Fibroblast of villous mesenchyme (primary cell): ENCODE measurements around the gene KNG1. TPM values are rescaled to one million over a fixed set of nuclear protein-coding genes. Genes with fewer than 3 reads are reported as not detected.

Experiments
- DNase-seq: peaks from one replicate; pipeline ENCODE4 v3.0.0-alpha.2; 2010; ENCODE audit warnings: low read depth
- H3K4me3 ChIP-seq: 2 replicates; pipeline ENCODE4 v1.5.1; 2011; ENCODE audit warnings: low read depth, mild to moderate bottlenecking, low read length
- total RNA-seq: library from RNA; depleted of rRNA; stranded (reverse); fragments of >200 nt; gene quantifications from 2 replicates; pipeline ENCODE4 v1.2.3, GENCODE V29; 2012
- TF ChIP-seq, protein P1 (sequence below): IDR thresholded peaks from 2 replicates; pipeline ENCODE4 v1.5.1; 2012; ENCODE audit warnings: low read depth, mild to moderate bottlenecking, low read length; ENCODE audit not compliant: insufficient read depth

Gene KNG1
- total RNA-seq, 1 donor = not detected

DNA sequence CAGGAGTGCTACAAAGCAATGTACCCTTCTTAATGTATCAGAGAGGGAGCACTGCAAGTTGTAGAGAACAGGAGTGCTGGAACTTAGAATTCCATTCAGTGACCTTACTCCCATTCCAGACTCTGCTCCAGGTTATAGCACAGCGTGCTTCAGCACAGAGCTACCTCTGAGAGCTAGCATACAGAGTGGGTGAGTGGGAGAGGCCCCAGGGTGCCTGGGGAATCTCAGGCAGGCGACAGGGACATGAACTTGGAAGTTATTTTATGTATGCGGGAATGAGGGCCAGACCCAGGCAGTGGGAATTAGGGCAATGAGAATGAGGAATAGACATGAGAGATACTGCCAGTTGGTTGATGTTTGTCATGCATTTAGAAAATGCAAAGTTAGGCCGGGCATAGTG lies 3.7 kb upstream of the KNG1 start:
- TF ChIP-seq, protein P1, sequence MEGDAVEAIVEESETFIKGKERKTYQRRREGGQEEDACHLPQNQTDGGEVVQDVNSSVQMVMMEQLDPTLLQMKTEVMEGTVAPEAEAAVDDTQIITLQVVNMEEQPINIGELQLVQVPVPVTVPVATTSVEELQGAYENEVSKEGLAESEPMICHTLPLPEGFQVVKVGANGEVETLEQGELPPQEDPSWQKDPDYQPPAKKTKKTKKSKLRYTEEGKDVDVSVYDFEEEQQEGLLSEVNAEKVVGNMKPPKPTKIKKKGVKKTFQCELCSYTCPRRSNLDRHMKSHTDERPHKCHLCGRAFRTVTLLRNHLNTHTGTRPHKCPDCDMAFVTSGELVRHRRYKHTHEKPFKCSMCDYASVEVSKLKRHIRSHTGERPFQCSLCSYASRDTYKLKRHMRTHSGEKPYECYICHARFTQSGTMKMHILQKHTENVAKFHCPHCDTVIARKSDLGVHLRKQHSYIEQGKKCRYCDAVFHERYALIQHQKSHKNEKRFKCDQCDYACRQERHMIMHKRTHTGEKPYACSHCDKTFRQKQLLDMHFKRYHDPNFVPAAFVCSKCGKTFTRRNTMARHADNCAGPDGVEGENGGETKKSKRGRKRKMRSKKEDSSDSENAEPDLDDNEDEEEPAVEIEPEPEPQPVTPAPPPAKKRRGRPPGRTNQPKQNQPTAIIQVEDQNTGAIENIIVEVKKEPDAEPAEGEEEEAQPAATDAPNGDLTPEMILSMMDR = no peak
- no peak overlapping the region for H3K4me3 ChIP-seq
- DNase-seq = no peak

DNA sequence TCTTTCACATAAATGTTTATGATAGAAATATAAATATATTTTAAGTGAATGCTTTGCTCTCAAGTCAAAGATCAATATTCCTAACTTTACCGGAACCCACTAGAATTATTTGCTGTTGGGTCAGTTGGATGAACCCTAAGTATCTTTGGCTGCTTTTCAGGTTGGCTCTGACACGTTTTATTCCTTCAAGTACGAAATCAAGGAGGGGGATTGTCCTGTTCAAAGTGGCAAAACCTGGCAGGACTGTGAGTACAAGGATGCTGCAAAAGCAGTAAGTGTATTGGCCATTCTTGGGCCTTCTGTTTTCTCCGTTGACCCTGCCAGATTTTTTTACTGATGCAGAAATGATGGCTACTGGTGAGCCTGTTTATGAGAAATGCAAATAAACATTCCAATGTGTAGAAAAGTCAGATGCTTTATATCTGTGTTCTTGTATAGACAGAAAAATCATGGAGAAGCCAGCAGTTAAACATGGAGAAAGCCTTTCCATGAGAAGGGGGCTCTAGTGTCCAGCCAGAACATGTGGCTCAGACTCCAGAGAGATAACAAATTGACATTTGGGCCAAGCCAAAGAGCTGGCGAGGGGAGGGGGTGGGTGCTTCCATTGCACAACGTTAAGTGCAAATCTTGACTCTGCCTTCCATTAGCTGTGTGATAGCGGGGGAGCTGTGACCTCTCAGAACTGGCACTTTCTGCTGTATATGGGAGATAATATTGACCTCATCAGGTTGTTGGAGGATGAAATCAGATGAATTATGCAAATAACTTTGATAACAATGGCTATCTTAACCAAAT lies 3.0 kb downstream of the KNG1 start:
- H3K4me3 ChIP-seq = no peak overlapping the region

DNA sequence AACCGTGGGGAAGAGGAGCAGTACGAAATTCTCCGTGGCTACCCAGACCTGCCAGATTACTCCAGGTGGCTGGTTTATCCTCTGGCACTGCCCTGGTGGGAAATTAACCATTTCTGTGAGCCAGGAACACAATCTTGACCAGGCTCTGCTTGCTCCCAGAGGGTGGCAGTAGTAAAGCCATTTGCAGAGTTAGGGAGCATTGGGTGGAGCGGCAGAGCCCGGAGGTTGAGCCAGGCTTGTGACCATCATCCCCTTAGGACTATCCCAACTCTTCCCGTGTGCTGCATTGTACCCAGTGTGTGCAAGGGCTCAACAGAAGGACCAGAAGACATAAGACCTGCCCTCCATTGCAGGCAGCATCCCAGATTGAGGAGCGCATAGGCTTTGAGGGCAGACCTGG lies 5.3 kb downstream of the KNG1 start:
- TF ChIP-seq, protein P1 = peak; percentile 37
- DNase-seq = peak; percentile 18

More for the DNA sequence above, 3.0 kb downstream of the KNG1 start:
- TF ChIP-seq, protein P1 = no peak
- DNase-seq = peak; percentile 11

DNA sequence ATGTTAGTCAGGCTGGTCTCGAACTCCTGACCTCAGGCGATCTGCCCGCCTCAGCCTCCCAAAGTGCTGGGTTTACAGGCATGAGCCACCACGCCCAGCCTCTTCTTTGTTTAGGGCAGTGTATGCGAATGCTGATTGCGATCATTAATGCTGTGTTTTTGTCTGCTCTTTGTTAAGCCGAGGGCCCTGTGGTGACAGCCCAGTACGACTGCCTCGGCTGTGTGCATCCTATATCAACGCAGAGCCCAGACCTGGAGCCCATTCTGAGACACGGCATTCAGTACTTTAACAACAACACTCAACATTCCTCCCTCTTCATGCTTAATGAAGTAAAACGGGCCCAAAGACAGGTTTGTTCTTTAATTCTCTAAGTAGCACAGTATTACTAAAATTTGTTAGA lies 7.8 kb downstream of the KNG1 start:
- TF ChIP-seq, protein P1 = no peak
- no peak for DNase-seq

More for the DNA sequence above, 5.3 kb downstream of the KNG1 start:
- H3K4me3 ChIP-seq = no peak overlapping the region

GRCh38 chr3:186732169-186732766 lies 15.1 kb downstream of the KNG1 start:
- no peak overlapping the region for H3K4me3 ChIP-seq
- no peak for DNase-seq
- TF ChIP-seq, protein P1 = no peak

More for the DNA sequence above, 7.8 kb downstream of the KNG1 start:
- no peak overlapping the region for H3K4me3 ChIP-seq

DNA sequence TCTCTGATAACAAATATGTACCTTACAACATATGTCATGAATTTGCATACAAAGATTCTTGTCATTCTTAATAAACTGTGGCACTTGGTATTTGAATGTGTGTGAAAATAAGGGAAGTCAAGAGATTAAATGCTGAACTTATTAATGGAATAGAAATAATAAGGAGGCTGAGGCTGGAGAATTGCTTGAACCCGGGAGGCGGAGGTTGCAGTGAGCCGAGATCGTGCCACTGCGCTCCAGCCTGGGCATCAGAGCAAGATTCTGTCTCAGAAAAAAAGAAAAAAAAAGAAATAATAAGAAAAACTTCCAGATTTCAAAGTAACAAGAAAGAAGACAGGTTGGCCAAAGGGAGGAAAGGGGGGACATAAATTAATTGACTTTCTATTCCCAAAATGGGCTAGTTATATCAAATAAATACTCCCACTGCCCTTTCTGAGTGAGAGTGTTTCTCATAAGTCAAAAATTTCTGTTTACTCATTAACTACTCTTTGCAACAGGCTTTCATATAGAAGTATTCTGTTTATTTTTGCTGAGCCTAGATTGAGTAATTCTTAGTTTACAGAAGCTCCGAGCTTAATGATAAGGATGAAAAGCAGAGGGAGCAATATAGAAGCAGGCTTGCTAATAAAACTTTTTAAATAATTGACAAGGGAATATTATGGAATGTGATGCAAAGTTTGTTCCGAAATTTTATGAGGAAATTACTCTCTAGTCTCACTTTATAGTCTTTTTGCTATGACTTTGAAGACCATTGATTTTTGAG lies 25.6 kb downstream of the KNG1 start:
- no peak overlapping the region for H3K4me3 ChIP-seq
- TF ChIP-seq, protein P1 = no peak
- DNase-seq = peak; percentile 71
